Endothelial cell of umbilical vein (primary cell): ENCODE measurements around the gene SOCS7. TPM values are rescaled to one million over a fixed set of nuclear protein-coding genes. Genes with fewer than 3 reads are reported as not detected.

Experiments
- BruUV-seq: library from RNA; stranded (reverse); fragments of 400-500 nt; replicated peaks from 2 replicates; lab custom pipeline; 2021; lab: Mats Ljungman, UMichigan
- CTCF ChIA-PET: fragments of 300-600, 350-600 bp; sonication (Branson Sonifier 250); formaldehyde crosslinking; loops from one replicate; lab custom pipeline; 2021; ENCODE audit warnings: antibody characterized with exemption, inconsistent platforms; lab: Charles Lee
- POLR2A ChIA-PET: fragments of 300-600, 350-600 bp; sonication (Branson Sonifier 250); formaldehyde crosslinking; loops from one replicate; lab custom pipeline; 2021; ENCODE audit warnings: antibody characterized with exemption, inconsistent platforms; lab: Charles Lee
- DNase-seq: peaks from one replicate; pipeline ENCODE4 v3.0.0-alpha.2; 2011; ENCODE audit warnings: low read depth, low spot score
- FAIRE-seq: peaks from 2 replicates; lab custom pipeline; 2011; peaks lifted over from hg19 to GRCh38; lab: Jason Lieb, UNC
- H2AFZ ChIP-seq: 2 replicates; pipeline ENCODE4 v1.6.0; 2012; ENCODE audit warnings: low read depth, low read length, control low read depth, inconsistent platforms
- H3K27ac ChIP-seq: 2 replicates; pipeline ENCODE4 v1.5.1; 2011; ENCODE audit warnings: low read depth, mild to moderate bottlenecking, control low read depth, low read length, moderate library complexity; ENCODE audit not compliant: insufficient read depth
- H3K27me3 ChIP-seq, 2 experiments: 2 replicates each; pipeline versions ENCODE4 v1.6.0 to v1.6.1; 2011; ENCODE audit warnings: low read length in 2 of 2, mixed read lengths in 1 of 2; ENCODE audit not compliant: control insufficient read depth in 2 of 2, insufficient read depth in 2 of 2
- H3K36me3 ChIP-seq, 2 experiments: 2 replicates in 1 of 2; 3 replicates in 1 of 2; pipeline ENCODE4 v1.5.1; 2011; ENCODE audit warnings: low read length in 2 of 2, mild to moderate bottlenecking in 1 of 2, moderate library complexity in 1 of 2; ENCODE audit not compliant: control insufficient read depth in 2 of 2, insufficient read depth in 2 of 2; ENCODE audit errors: extremely low read depth in 1 of 2
- H3K4me1 ChIP-seq: 3 replicates; pipeline ENCODE4 v1.5.1; 2011; ENCODE audit warnings: mild to moderate bottlenecking, low read length; ENCODE audit not compliant: control insufficient read depth, insufficient read depth; ENCODE audit errors: extremely low read depth
- H3K4me2 ChIP-seq: 2 replicates; pipeline ENCODE4 v1.6.1; 2011; ENCODE audit warnings: low read length, control low read depth, mixed read lengths; ENCODE audit not compliant: insufficient read depth
- H3K4me3 ChIP-seq, 3 experiments: fragments of 200-600 bp in 1 of 3; sonication (generic), shearing (Covaris generic) in 1 of 3; replicated peaks in 1 of 3; 2 replicates each; pipeline ENCODE4 v1.5.1; 2011 to 2016; ENCODE audit warnings: control low read depth in 3 of 3, low read length in 3 of 3, mild to moderate bottlenecking in 2 of 3, inconsistent platforms in 1 of 3, low read depth in 1 of 3, moderate library complexity in 1 of 3; ENCODE audit not compliant: insufficient read depth in 1 of 3
- H3K79me2 ChIP-seq: 2 replicates; pipeline ENCODE4 v1.6.0; 2012; ENCODE audit warnings: low read length, inconsistent platforms; ENCODE audit not compliant: control insufficient read depth, insufficient read depth
- H3K9ac ChIP-seq: replicated peaks from 2 replicates; pipeline ENCODE3; 2011; ENCODE audit warnings: low read length, control low read depth; ENCODE audit not compliant: insufficient read depth; ENCODE audit errors: extremely low read depth
- H3K9me1 ChIP-seq: replicated peaks from 3 replicates; pipeline ENCODE4 v1.6.0; 2011; ENCODE audit warnings: mild to moderate bottlenecking, low read length; ENCODE audit not compliant: control insufficient read depth, insufficient read depth; ENCODE audit errors: extremely low read depth
- H3K9me3 ChIP-seq: replicated peaks from 2 replicates; pipeline ENCODE4 v1.5.1; 2012; ENCODE audit warnings: low read length, inconsistent platforms; ENCODE audit not compliant: control insufficient read depth, insufficient read depth
- H4K20me1 ChIP-seq: replicated peaks from 2 replicates; pipeline ENCODE3; 2011; ENCODE audit warnings: mild to moderate bottlenecking, low read length; ENCODE audit not compliant: control insufficient read depth, insufficient read depth; ENCODE audit errors: extremely low read depth
- EZH2 ChIP-seq: IDR thresholded peaks from 2 replicates; pipeline ENCODE4 v1.6.1; 2012; ENCODE audit warnings: borderline replicate concordance, low read depth, mild to moderate bottlenecking, moderate library complexity, low read length, inconsistent platforms; ENCODE audit not compliant: severe bottlenecking
- FOS ChIP-seq: IDR thresholded peaks from 2 replicates; pipeline ENCODE4 v1.6.1; 2011; ENCODE audit warnings: mild to moderate bottlenecking, low read length, moderate library complexity, borderline replicate concordance; ENCODE audit not compliant: insufficient read depth
- GATA2 ChIP-seq: IDR thresholded peaks from 2 replicates; pipeline ENCODE4 v1.7.0; 2011; ENCODE audit warnings: low read depth, mild to moderate bottlenecking, moderate library complexity, mixed read lengths, low read length; ENCODE audit not compliant: insufficient read length, insufficient read depth
- JUN ChIP-seq: IDR thresholded peaks from 2 replicates; pipeline ENCODE4 v1.6.1; 2011; ENCODE audit warnings: borderline replicate concordance, low read depth; ENCODE audit not compliant: insufficient read length, insufficient read depth
- MAX ChIP-seq: IDR thresholded peaks from 2 replicates; pipeline ENCODE4 v1.6.1; 2011; ENCODE audit not compliant: insufficient read depth, insufficient read length
- MYC ChIP-seq: IDR thresholded peaks from one replicate; pipeline ENCODE4 v1.6.1; 2011; ENCODE audit warnings: mild to moderate bottlenecking, low read depth, low read length
- dilution Hi-C: fragments of 300-500 bp; cut with MboI; formaldehyde crosslinking; loops from one replicate; pipeline ENCODE4 v1.15.0; 2019; ENCODE audit warnings: low sequenced_read_pairs; ENCODE audit not compliant: extremely low pct_ligation_motif_present
- intact Hi-C: fragments of 100-400 bp; cut with micrococcal nuclease; formaldehyde crosslinking; loops from one replicate; pipeline ENCODE4 v1.10.0; 2022
- polyA plus RNA-seq, 4 experiments: library from polyadenylated mRNA; depleted of rRNA in 3 of 4; stranded (reverse) in 3 of 4; unstranded in 1 of 4; fragments of >200 nt; gene quantifications; 2 replicates each; pipeline versions ENCODE4 v1.2.1 to v1.2.3, GENCODE V29; 2011 to 2012; ENCODE audit warnings: missing spikeins in 1 of 4
- total RNA-seq: library from RNA; stranded (reverse); gene quantifications from 2 replicates; pipeline ENCODE4 v1.2.3, GENCODE V29; 2021
- TF ChIP-seq, protein P1 (sequence below), 2 donors: IDR thresholded peaks; 1 replicate in 1 of 2; 2 replicates in 1 of 2; pipeline ENCODE4 v1.5.1; 2011; ENCODE audit warnings: low read length in 2 of 2, mild to moderate bottlenecking in 2 of 2, moderate library complexity in 2 of 2, control low read depth in 1 of 2, inconsistent platforms in 1 of 2, low read depth in 1 of 2; ENCODE audit not compliant: insufficient read depth in 1 of 2; ENCODE audit errors: extremely low read depth in 1 of 2

Gene SOCS7
- total and polyA plus RNA-seq, 2 donors (not counting 3 experiments of a cell fraction or from before 2014, with no cell fraction given) = 5.9 to 10.4 TPM

GRCh38 chr17:38448208-38448771, 96.6 kb downstream of the SOCS7 start:
- Histone ChIP-seq H3K4me1 (peaks cover 63% of the 10 kb centered on the region), H3K9ac (no peak overlapping the region), H4K20me1 (no peaks in the 10 kb centered on the region), H3K4me3 (no peak overlapping the region), H3K27me3 (no peaks in the 10 kb centered on the region), H3K9me3 (no peaks in the 10 kb centered on the region), H3K27ac (peak overlapping the region; percentile 73), H3K9me1 (no peaks in the 10 kb centered on the region), H3K79me2 (peaks cover 70% of the 10 kb centered on the region), H2AFZ (no peak overlapping the region), H3K4me2 (no peak overlapping the region), H3K36me3 (no peaks in the 10 kb centered on the region)
- intact Hi-C loops = no loop called here
- TF ChIP-seq FOS (peak; percentile 30), MAX (no peak), GATA2 (no peak), EZH2 (no peak), MYC (no peak), JUN (no peak)
- TF ChIP-seq, protein P1, sequence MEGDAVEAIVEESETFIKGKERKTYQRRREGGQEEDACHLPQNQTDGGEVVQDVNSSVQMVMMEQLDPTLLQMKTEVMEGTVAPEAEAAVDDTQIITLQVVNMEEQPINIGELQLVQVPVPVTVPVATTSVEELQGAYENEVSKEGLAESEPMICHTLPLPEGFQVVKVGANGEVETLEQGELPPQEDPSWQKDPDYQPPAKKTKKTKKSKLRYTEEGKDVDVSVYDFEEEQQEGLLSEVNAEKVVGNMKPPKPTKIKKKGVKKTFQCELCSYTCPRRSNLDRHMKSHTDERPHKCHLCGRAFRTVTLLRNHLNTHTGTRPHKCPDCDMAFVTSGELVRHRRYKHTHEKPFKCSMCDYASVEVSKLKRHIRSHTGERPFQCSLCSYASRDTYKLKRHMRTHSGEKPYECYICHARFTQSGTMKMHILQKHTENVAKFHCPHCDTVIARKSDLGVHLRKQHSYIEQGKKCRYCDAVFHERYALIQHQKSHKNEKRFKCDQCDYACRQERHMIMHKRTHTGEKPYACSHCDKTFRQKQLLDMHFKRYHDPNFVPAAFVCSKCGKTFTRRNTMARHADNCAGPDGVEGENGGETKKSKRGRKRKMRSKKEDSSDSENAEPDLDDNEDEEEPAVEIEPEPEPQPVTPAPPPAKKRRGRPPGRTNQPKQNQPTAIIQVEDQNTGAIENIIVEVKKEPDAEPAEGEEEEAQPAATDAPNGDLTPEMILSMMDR (IDR thresholded peaks at IDR 0.05; ENCODE audit: extremely low read depth in 1 of 2, insufficient read depth in 1 of 2, low read depth in 1 of 2, low read length in 2 of 2) = no peak
- no TSS peak for BruUV-seq
- POLR2A ChIA-PET = interaction anchor here (0.6 kb wide), 1 partner anchor 287 kb away, joined by 9 read pairs; no protein-coding TSS in a partner anchor
- CTCF ChIA-PET = interaction anchor here (1.0 to 1.2 kb wide), 3 partner anchors 8 to 24 kb away, joined by 3 to 5 read pairs (median 4); no protein-coding TSS in a partner anchor
- dilution Hi-C loops = no loop called here
- no peak for FAIRE-seq
- DNase-seq = no peak
